Tibial artery (tissue), 4 donors: ENCODE data around the gene IGLL5.

Source experiments
- DNase-seq, 2 donors: peaks; one replicate each; pipeline ENCODE4 v3.0.0-alpha.2; 2019
- H3K27ac ChIP-seq, 2 donors: fragments of 200-600 bp; sonication (generic) in 1 of 2; 1 replicate in 1 of 2; 2 replicates in 1 of 2; pipeline ENCODE4 v1.5.1; 2018 to 2019; ENCODE audit warnings: mild to moderate bottlenecking in 1 of 2
- H3K27me3 ChIP-seq, 2 donors: fragments of 200-600 bp; sonication (generic) in 1 of 2; one replicate each; pipeline versions ENCODE4 v1.5.1 to v1.6.0; 2016 to 2019
- H3K36me3 ChIP-seq, 3 donors: fragments of 200-600 bp; sonication (generic) in 2 of 3; one replicate each; pipeline ENCODE4 v1.5.1; 2016 to 2019; ENCODE audit warnings: mild to moderate bottlenecking in 2 of 3
- H3K4me1 ChIP-seq, 4 donors: fragments of 200-600 bp; sonication (generic) in 2 of 4; 1 replicate in 3 of 4; 2 replicates in 1 of 4; pipeline ENCODE4 v1.5.1; 2016 to 2019
- H3K4me3 ChIP-seq, 2 donors: fragments of 200-600 bp; sonication (generic) in 1 of 2; 1 replicate in 1 of 2; 2 replicates in 1 of 2; pipeline ENCODE4 v1.5.1; 2018 to 2019; ENCODE audit warnings: mild to moderate bottlenecking in 2 of 2
- H3K9me3 ChIP-seq, 3 donors: fragments of 200-600 bp; sonication (generic) in 1 of 3; one replicate each; pipeline ENCODE4 v1.5.1; 2016 to 2019
- intact Hi-C: fragments of 100-400 bp; cut with DNase I; formaldehyde crosslinking; loops from one replicate; pipeline ENCODE4 v1.15.0; 2023; ENCODE audit warnings: low total_unique reads
- TF ChIP-seq, protein P1 (sequence below), 2 experiments: fragments of 200-600 bp in 1 of 2; fragments of 450-650 bp in 1 of 2; IDR thresholded peaks; one replicate each; pipeline ENCODE4 v1.5.1; 2017 to 2019; ENCODE audit warnings: antibody characterized with exemption in 2 of 2, mild to moderate bottlenecking in 1 of 2, moderate library complexity in 1 of 2

IGLL5 gene

GRCh38 chr22:22878801-22879674, 8.6 kb upstream of the IGLL5 start:
- intact Hi-C loops = no loop called here
- no peak overlapping the region for H3K4me3 ChIP-seq
- no peak overlapping the region for H3K27ac ChIP-seq
- H3K36me3 ChIP-seq = no peaks in the 10 kb centered on the region
- peaks cover 0 to 31% of the 10 kb centered on the region in 2 donors for H3K27me3 ChIP-seq
- peaks cover 0 to 9% (median 5%) of the 10 kb centered on the region in 3 donors for H3K9me3 ChIP-seq
- TF ChIP-seq, protein P1, sequence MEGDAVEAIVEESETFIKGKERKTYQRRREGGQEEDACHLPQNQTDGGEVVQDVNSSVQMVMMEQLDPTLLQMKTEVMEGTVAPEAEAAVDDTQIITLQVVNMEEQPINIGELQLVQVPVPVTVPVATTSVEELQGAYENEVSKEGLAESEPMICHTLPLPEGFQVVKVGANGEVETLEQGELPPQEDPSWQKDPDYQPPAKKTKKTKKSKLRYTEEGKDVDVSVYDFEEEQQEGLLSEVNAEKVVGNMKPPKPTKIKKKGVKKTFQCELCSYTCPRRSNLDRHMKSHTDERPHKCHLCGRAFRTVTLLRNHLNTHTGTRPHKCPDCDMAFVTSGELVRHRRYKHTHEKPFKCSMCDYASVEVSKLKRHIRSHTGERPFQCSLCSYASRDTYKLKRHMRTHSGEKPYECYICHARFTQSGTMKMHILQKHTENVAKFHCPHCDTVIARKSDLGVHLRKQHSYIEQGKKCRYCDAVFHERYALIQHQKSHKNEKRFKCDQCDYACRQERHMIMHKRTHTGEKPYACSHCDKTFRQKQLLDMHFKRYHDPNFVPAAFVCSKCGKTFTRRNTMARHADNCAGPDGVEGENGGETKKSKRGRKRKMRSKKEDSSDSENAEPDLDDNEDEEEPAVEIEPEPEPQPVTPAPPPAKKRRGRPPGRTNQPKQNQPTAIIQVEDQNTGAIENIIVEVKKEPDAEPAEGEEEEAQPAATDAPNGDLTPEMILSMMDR (IDR thresholded peaks at IDR 0.05) = no peak
- H3K4me1 ChIP-seq = no peaks in the 10 kb centered on the region
- no peak for DNase-seq

GRCh38 chr22:22879675-22880155, 7.9 kb upstream of the IGLL5 start:
- Histone ChIP-seq H3K9me3 (peaks cover 0 to 2% (median 0%) of the 10 kb centered on the region in 3 donors), H3K27ac (no peak overlapping the region), H3K4me3 (no peak overlapping the region), H3K27me3 (peaks cover 0 to 31% of the 10 kb centered on the region in 2 donors), H3K4me1 (no peaks in the 10 kb centered on the region), H3K36me3 (no peaks in the 10 kb centered on the region)
- peak in 1 of 2 donors; percentile 25 for DNase-seq
- intact Hi-C loops = no loop called here
- TF ChIP-seq, protein P1 (IDR thresholded peaks at IDR 0.05) = no peak

GRCh38 chr22:22880645-22881044, 7.0 kb upstream of the IGLL5 start:
- H3K27ac ChIP-seq = no peak overlapping the region
- peaks cover 0 to 31% of the 10 kb centered on the region in 2 donors for H3K27me3 ChIP-seq
- intact Hi-C loops = no loop called here
- TF ChIP-seq, protein P1 (IDR thresholded peaks at IDR 0.05) = no peak
- no peaks in the 10 kb centered on the region for H3K9me3 ChIP-seq
- DNase-seq = peak in 1 of 2 donors; percentile 17
- no peak overlapping the region for H3K4me3 ChIP-seq
- H3K36me3 ChIP-seq = no peaks in the 10 kb centered on the region
- H3K4me1 ChIP-seq = no peaks in the 10 kb centered on the region

- no peaks in the 10 kb centered on the region for H3K4me1 ChIP-seq
- DNase-seq = no peak
- peaks cover 0 to 31% of the 10 kb centered on the region in 2 donors for H3K27me3 ChIP-seq
- no peaks in the 10 kb centered on the region for H3K9me3 ChIP-seq
- no peak overlapping the region for H3K27ac ChIP-seq
- H3K36me3 ChIP-seq = no peaks in the 10 kb centered on the region
- intact Hi-C loops = no loop called here
- TF ChIP-seq, protein P1 (IDR thresholded peaks at IDR 0.05) = no peak
- no peak overlapping the region for H3K4me3 ChIP-seq
These were observed 6.3 kb upstream of the IGLL5 start for GRCh38 chr22:22881116-22882000.

DNA sequence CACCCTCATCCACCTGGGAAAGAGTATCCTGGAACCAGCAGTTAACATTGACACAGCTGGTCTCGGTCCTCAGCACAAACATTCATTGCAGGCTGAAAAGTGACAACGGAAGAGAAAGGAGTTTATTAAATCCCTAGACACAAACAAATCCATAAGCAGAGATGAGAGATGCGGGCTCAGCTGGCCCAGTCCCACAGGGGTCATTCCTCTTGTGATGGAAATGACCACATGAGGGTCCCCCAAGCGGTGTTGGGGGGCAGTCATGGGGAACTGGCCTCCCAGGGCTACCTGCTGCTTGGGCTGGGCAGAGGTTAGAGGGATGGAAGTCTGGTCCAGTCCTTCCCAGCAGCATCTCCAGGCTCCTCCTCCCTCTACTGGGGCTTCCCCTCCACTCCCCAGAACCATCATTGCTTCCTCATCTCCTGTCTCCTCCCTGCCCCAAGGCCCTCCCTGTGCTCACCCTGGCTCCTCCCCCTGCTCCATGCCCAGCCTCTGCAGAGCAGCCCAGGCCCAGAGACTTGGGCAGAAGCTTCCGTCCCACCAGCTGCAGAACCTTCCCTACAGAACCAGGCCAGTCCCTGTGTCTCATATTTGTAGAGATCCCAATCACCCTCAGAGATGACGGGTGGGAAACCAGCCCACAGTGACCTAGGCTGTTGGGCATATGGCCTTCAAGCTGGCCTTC, 5.4 kb upstream of the IGLL5 start:
- Histone ChIP-seq H3K36me3 (no peaks in the 10 kb centered on the region), H3K27me3 (peaks cover 0 to 34% of the 10 kb centered on the region in 2 donors), H3K27ac (no peak overlapping the region), H3K9me3 (no peaks in the 10 kb centered on the region), H3K4me3 (no peak overlapping the region), H3K4me1 (no peaks in the 10 kb centered on the region)
- DNase-seq = peak in 1 of 2 donors; percentile 61
- TF ChIP-seq, protein P1 (IDR thresholded peaks at IDR 0.05) = no peak
- intact Hi-C loops = no loop called here
